H1 (cell line): ENCODE data around the gene TRPV2. TPM values are rescaled to one million over a fixed set of nuclear protein-coding genes. Genes with fewer than 3 reads are reported as not detected.

Experiments
- E2F6 ChIP-seq: IDR thresholded peaks from 2 replicates; pipeline ENCODE4 v1.6.1; 2012; ENCODE audit warnings: inconsistent platforms
- MAFK ChIP-seq: IDR thresholded peaks from 2 replicates; pipeline ENCODE4 v1.6.1; 2012; ENCODE audit warnings: low read depth, mild to moderate bottlenecking, improper control_type of control experiment, low read length
- polyA plus RNA-seq, 7 experiments: library from polyadenylated mRNA; depleted of rRNA in 3 of 7; stranded (reverse) in 5 of 7; unstranded in 2 of 7; fragments of >200 nt in 5 of 7; fragments of 200-250 nt in 2 of 7; gene quantifications; 1 replicate in 5 of 7; 2 replicates in 1 of 7; 4 replicates in 1 of 7; pipeline versions ENCODE4 v1.2.1 to v1.2.3, GENCODE V29; 2011 to 2013; ENCODE audit warnings: missing spikeins in 2 of 7, mixed read lengths in 2 of 7
- total RNA-seq: library from RNA; stranded (reverse); fragmentation: NEBNext Ultra II Directional; extraction: Animal tissue kit (Norgen Biotek cat#: 25700); gene quantifications from 2 replicates; pipeline ENCODE4 v1.2.1, GENCODE V29; 2021

The TRPV2 gene
- total and polyA plus RNA-seq, 2 of the 8 experiments (the other 6 are each of a cell fraction or from before 2014, with no cell fraction given): 1.7 to 2.1 TPM

GRCh38 chr17:16443511-16444257 is 28.3 kb downstream of the TRPV2 start (continued):
- TF ChIP-seq E2F6: no peak
- TF ChIP-seq MAFK: no peak
